HCT116 (cell line): ENCODE data around the gene RASSF5.

Source experiments
- CTCF ChIP-seq, 3 experiments: fragments of 200-600 bp in 1 of 3; sonication (generic) in 1 of 3; IDR thresholded peaks in 2 of 3; conservative IDR thresholded peaks in 1 of 3; 2 replicates each; pipeline ENCODE4 v1.5.1; 2012 to 2017; ENCODE audit warnings: low read depth in 2 of 3, low read length in 2 of 3, antibody characterized with exemption in 1 of 3, borderline replicate concordance in 1 of 3, control low read depth in 1 of 3, mild to moderate bottlenecking in 1 of 3, mixed read lengths in 1 of 3, mixed run types in 1 of 3, moderate library complexity in 1 of 3; ENCODE audit not compliant: insufficient read depth in 1 of 3
- EZH2 ChIP-seq: fragments of 200-600 bp; sonication (generic); IDR thresholded peaks from 2 replicates; pipeline ENCODE4 v1.6.1; 2017; ENCODE audit warnings: antibody characterized with exemption, mixed run types
- EZH2phosphoT487 ChIP-seq: fragments of 200-600 bp; IDR thresholded peaks from 2 replicates; pipeline ENCODE4 v1.6.1; 2018; ENCODE audit warnings: antibody characterized with exemption, borderline replicate concordance
- JUND ChIP-seq: IDR thresholded peaks from 2 replicates; pipeline ENCODE4 v1.6.1; 2012
- POLR2AphosphoS5 ChIP-seq: IDR thresholded peaks from 2 replicates; pipeline ENCODE4 v1.6.1; 2011; ENCODE audit warnings: mild to moderate bottlenecking, low read depth, low read length, moderate library complexity
- RAD21 ChIP-seq: IDR thresholded peaks from 2 replicates; pipeline ENCODE4 v1.6.1; 2012; ENCODE audit warnings: low read depth, mild to moderate bottlenecking
- ZFX ChIP-seq: fragments of 450-650 bp; IDR thresholded peaks from 2 replicates; pipeline ENCODE4 v1.6.1; 2017
- TF ChIP-seq, protein P1 (sequence below): IDR thresholded peaks from 2 replicates; pipeline ENCODE4 v1.6.1; 2012
- TF ChIP-seq, protein P2 (sequence below): IDR thresholded peaks from 2 replicates; pipeline ENCODE4 v1.6.1; 2012; ENCODE audit warnings: low read depth

DNA sequence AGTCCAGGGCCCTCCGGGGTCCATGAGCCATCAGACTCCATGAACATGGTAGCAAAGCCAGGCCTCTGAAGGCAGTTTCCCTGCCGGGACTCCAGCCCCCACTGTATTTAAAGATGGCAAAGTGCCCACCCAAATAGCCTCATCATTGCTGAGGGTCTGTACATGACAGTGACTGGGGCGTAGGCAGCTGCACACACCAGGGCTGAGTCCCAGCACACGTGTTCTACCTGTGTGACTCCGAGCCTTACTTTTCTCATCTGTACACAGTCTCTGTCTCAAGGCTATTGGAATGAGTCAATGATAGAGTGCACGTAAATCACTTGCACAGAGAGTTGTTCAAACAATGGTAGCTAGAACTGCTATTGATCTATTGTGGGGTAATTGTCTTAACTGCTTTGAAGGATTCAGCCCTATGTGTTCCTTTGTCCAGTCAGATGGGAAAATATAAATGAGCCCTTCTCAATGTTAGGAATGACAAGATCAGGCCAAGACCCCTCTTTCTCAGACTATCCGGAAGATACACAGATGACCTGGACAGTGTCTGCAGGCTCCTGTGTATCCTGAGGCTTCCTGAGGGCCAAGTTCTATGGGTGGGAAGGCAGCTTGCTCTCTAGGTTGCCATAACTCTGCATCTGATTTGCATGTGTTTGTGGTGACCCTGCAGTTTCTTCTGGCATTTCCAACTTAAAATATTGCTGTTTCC, 48.9 kb downstream of the RASSF5 start:
- TF ChIP-seq CTCF (IDR thresholded peaks at IDR 0.05 in 2 of 3, conservative IDR thresholded peaks at IDR 0.05 in 1 of 3; ENCODE audit: borderline replicate concordance in 1 of 3, insufficient read depth in 1 of 3, low read depth in 2 of 3, low read length in 2 of 3), result no peak
- TF ChIP-seq, protein P1, sequence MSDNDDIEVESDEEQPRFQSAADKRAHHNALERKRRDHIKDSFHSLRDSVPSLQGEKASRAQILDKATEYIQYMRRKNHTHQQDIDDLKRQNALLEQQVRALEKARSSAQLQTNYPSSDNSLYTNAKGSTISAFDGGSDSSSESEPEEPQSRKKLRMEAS, result no peak
- no peak for TF ChIP-seq RAD21
- no peak for TF ChIP-seq EZH2
- no peak for TF ChIP-seq POLR2AphosphoS5
- TF ChIP-seq, protein P2, sequence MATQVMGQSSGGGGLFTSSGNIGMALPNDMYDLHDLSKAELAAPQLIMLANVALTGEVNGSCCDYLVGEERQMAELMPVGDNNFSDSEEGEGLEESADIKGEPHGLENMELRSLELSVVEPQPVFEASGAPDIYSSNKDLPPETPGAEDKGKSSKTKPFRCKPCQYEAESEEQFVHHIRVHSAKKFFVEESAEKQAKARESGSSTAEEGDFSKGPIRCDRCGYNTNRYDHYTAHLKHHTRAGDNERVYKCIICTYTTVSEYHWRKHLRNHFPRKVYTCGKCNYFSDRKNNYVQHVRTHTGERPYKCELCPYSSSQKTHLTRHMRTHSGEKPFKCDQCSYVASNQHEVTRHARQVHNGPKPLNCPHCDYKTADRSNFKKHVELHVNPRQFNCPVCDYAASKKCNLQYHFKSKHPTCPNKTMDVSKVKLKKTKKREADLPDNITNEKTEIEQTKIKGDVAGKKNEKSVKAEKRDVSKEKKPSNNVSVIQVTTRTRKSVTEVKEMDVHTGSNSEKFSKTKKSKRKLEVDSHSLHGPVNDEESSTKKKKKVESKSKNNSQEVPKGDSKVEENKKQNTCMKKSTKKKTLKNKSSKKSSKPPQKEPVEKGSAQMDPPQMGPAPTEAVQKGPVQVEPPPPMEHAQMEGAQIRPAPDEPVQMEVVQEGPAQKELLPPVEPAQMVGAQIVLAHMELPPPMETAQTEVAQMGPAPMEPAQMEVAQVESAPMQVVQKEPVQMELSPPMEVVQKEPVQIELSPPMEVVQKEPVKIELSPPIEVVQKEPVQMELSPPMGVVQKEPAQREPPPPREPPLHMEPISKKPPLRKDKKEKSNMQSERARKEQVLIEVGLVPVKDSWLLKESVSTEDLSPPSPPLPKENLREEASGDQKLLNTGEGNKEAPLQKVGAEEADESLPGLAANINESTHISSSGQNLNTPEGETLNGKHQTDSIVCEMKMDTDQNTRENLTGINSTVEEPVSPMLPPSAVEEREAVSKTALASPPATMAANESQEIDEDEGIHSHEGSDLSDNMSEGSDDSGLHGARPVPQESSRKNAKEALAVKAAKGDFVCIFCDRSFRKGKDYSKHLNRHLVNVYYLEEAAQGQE, result no peak
- no peak for TF ChIP-seq JUND
- no peak for TF ChIP-seq EZH2phosphoT487
- TF ChIP-seq ZFX, result no peak
